GM18511 (cell line): ENCODE measurements around the gene SRGAP2B.
A peak's percentile ranks its signal among the peaks of the same experiment; 100 is the strongest.
"Not testable (repeated sequence)": the region's sequence is repeated elsewhere in the genome, so short reads cannot be mapped to it uniquely, and the experiment has no call there.

Experiments used
- ATAC-seq: cut with Tn5 transposase; IDR thresholded peaks from one replicate; pipeline ENCODE4 v1.9.1; 2021; ENCODE audit warnings: mild to moderate bottlenecking, moderate library complexity; ENCODE audit not compliant: unreplicated experiment

The SRGAP2B gene

DNA sequence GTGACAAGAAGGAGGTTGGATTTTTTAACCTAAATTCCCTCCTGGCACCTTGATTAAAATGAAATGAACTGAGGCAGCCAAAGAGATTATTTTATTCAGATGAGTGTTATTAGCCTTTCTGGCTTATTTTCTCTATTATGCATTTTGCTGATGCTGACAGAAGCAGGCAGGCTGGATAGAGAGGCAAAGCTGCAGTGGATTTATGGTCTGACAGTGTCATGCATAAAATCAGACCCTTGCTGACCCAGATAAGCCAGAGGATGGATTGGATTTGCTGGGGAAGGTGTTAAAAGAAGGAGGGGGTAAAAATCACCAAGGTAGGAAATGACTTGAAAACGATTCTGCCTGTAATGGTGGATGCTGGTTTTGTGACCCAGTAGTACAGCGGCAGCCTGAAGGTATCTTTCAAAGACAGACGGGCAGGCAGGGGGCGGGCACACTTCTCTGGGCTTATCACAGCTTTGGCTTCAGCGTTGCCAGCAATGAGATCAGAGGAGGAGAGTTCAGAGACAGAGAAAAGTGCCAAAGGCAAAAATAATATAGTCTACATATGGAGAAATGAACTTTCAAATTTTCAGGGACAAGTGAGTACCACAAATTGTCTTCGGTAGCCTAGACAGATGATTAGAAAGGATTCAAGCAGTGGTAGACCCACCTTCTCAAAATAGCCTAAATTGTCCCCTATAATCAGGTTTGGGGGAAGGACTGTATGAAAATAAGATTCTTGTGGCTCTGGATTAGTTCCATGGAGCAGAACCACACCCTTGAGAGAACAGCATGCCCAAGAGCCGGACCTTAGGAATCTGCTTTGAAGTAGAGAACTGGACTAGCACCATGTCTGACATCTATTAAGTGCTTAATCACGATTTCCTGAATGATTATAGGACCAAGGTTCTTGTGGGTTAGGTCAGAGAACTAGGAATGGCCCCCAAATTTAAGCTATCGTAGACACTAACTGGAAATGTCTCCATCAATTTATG lies 133.2 kb downstream of the SRGAP2B start:
- ATAC-seq, result not testable (repeated sequence)

- ATAC-seq, result not testable (repeated sequence)
Measured at GRCh38 chr1:144960929-144961488, 134.1 kb downstream of the SRGAP2B start.

DNA sequence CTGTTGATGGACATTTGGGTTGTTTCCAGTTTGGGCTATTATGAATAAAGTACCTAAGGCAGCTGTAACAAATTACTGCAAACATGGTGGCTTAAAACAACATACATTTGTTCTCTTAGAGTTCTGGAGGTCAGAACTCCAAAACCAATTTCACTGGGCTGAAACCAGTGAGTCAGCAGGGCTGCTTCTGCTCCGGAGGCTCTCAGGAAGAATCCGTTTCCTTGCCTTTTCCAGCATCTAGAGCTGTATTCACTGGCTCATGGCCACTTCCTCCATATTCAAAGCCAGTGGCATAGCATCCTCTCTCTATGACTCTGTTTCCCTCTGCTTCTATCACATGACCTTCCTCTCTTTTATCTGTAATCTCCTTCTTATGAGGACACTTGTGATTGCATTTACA lies 146.7 kb downstream of the SRGAP2B start:
- not testable (repeated sequence) for ATAC-seq

DNA sequence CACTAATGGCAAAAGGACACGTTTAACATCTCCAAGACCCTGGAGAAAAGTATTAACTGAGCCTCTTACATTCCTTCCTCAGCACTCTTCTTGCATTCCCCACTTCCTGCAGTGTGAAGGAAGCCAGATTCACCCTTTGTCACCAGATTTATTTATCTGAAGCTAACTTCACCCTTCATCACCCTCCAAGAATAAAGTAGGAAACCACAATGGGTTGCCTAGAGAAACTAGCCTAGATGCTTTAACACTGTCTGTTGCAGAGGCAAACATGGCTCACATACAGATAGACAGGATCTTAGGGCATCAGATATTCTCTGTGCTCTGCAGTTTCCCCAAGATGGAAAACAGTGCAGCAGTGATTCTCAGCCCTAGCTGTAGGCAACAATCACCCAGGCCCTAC lies 147.6 kb downstream of the SRGAP2B start:
- ATAC-seq, result not testable (repeated sequence)

DNA sequence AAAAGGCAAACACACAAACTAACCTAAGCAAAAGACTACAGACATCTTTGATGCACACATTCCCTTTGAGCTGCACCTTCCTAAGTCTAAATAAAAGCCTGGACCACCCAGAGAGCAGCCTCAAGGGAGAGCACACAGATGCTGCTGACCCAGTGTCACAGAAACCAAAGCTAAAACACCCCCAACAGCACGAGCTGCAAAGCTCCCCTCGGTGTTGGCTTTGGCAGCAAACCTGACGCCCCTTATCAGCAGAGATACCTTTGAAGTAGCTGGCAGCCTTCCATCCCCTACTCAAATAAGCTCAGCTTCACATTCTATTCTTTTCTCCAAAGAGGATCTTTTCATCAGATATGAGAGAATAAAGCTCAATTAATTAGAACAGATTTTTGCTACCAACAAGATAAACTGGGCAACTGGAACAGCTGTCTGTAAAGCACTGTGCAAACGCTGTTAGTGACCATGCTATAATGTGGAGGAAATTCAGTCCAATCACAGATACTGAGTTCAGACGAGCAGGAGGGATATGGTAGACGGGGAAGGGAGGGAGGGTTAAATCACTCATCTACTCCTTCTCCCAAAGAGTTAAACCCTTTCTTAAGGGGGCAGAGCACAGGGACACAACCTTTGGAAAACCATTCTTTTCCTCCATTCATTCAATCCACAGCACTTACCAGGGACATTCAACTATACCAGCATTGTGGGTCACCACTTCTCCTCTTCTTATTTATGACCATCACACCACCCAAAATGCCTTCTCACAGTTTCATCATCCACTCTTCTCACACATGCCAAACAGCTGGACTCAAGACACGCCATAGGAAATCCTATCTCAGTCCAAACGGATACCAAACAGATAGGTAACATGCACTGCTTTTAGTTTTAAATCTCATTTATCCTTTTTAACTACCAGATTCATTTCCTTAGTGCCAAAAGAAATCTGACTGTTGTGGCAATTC lies 148.3 kb downstream of the SRGAP2B start:
- ATAC-seq, result not testable (repeated sequence)

GRCh38 chr1:144941710-144942109 lies 153.4 kb downstream of the SRGAP2B start:
- peak; percentile 71 for ATAC-seq

DNA sequence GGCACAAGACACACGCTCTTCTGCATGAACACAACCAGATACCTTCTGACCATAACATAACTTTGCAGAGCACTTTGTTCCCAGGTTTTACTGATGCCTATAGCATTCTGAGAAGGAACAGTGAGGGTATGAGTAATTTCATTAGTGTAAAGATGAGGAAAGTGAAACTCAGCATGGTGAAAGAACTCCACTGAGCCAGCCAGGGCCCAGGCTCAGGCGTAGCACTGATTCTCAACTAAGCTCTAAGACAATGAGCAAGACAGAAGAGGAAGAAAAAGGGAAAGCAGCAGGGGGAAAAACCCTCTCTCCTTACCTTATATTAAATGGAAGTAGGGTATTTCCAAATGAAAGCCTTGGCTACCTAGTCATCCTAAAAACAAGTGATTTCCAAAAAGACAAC lies 155.1 kb downstream of the SRGAP2B start:
- ATAC-seq, result peak; percentile 79

GRCh38 chr1:144938627-144939026 lies 156.5 kb downstream of the SRGAP2B start:
- not testable (repeated sequence) for ATAC-seq

DNA sequence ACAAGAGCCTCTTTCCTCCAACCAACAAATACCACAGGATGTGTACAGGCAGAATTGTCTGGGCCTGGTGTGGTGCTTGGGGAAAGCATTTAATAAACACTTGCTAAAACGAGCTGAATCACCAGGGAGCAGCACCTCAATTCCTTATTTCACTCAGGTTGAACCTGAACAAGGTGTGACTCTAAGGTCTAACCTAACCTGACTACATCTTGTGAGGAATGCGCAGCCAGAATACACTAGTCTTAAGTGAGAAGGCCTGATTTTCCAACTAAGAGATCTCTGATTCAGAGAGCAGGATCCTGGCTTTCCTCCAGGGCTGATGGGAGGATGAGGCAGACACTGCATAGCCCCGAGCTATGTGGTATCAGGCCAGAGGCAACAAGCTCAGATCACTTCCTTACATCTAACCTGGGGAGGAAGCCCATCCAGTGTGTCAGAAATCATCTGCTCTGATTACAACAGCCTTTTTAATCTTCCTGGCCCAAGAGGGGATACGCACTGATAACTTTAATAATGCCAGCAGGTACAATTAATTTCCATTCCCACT lies 158.9 kb downstream of the SRGAP2B start:
- ATAC-seq, result not testable (repeated sequence)

- not testable (repeated sequence) for ATAC-seq
Measured at GRCh38 chr1:144935310-144935709, 159.8 kb downstream of the SRGAP2B start.

GRCh38 chr1:144933014-144933413 lies 162.1 kb downstream of the SRGAP2B start:
- not testable (repeated sequence) for ATAC-seq

GRCh38 chr1:144932153-144932552 lies 163.0 kb downstream of the SRGAP2B start:
- not testable (repeated sequence) for ATAC-seq

GRCh38 chr1:144931553-144931952 lies 163.6 kb downstream of the SRGAP2B start:
- not testable (repeated sequence) for ATAC-seq

DNA sequence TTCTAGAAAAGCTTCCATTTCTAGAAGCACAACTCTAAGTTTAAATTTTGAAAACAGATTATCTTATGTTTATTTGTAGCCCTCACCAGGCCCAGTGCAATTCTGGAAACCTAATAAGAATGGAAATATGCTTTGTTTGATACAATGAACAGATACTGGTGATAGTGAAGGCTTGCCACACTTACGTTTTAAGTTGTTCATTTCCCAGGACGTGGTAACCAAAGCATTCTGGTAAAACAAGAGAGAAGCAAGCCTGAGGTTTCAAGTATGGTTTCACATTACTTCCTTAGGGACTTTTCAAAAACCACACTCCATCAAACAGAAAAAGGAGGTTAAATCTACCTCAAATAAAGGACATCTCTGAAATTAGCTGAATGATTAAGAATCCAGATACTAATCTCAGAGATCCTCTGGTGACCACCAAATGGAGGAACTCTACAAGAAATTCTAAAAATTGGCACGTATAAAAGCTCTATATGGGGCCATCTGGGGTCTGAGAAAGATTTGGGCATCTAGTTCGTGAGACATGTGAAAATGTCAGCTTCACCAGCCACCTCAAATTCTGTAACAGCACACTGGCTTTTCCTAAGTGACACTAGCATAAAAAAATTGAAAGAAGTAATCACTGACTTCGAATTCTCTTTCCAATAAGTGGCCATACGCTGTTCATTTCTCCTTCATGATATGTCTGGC lies 164.9 kb downstream of the SRGAP2B start:
- ATAC-seq, result not testable (repeated sequence)

DNA sequence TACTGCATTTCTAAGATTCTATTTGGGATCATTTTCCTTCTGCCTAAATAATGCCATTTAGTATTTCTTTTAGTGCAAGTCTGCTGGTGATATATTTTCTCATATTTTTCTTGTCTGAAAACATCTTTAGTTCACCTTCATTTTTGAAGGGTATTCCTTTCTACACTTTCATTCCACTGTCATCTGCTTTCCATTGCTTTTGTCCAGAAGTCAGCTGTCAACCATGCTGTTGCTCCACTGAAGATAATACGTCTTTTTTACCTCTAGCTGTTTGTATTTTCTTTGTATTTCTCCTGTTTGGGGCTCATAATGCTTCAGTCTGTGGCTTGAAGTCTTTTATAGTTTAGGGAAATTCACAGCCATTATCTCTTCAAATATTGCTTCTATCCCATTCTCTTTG lies 167.8 kb downstream of the SRGAP2B start:
- ATAC-seq, result not testable (repeated sequence)

GRCh38 chr1:144923640-144924039 lies 171.5 kb downstream of the SRGAP2B start:
- not testable (repeated sequence) for ATAC-seq

DNA sequence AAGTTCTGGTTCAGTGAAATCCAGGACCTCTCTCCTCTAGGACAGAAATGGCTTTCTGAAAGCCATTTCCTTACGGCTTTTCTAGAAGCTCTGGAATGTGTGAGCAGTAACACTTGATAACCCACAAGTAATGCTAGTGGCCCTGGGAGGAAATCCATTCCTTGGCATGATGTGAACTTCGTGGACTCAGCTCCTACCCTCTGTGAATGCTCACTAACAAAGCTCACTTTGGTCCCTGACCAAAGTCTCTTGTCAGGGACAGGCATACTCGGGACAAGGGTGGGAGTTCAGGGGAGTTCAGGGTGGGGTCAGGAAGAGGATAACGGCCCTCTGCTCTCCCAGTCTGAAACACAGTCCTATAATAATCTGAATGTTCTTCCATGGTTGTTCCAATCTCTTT lies 172.3 kb downstream of the SRGAP2B start:
- not testable (repeated sequence) for ATAC-seq

GRCh38 chr1:144919106-144919505 lies 176.0 kb downstream of the SRGAP2B start:
- ATAC-seq, result not testable (repeated sequence)

GRCh38 chr1:144918027-144918603 lies 177.0 kb downstream of the SRGAP2B start:
- ATAC-seq, result not testable (repeated sequence)
